Hepatocyte (in vitro differentiated cells): ENCODE measurements around the gene GRIA1. TPM values are rescaled to one million over a fixed set of nuclear protein-coding genes. Genes with fewer than 3 reads are reported as not detected.

Source experiments
- DNase-seq: peaks from one replicate; pipeline ENCODE4 v3.0.0-alpha.2; 2016; ENCODE audit warnings: low spot score
- H2AFZ ChIP-seq: fragments of 200-600 bp; sonication (generic); 2 replicates; pipeline ENCODE4 v1.6.0; 2016; ENCODE audit warnings: antibody characterized with exemption, mild to moderate bottlenecking
- H3K27ac ChIP-seq: fragments of 200-600 bp; sonication (generic); 2 replicates; pipeline ENCODE4 v1.5.1; 2016; ENCODE audit warnings: mild to moderate bottlenecking
- H3K27me3 ChIP-seq: fragments of 200-600 bp; sonication (generic); 2 replicates; pipeline ENCODE4 v1.6.1; 2016
- H3K36me3 ChIP-seq: fragments of 200-600 bp; sonication (generic); replicated peaks from 2 replicates; pipeline ENCODE4 v1.5.1; 2016; ENCODE audit warnings: low read depth; ENCODE audit not compliant: insufficient read depth
- H3K4me1 ChIP-seq: fragments of 200-600 bp; sonication (generic); 2 replicates; pipeline ENCODE4 v1.5.1; 2016; ENCODE audit warnings: mild to moderate bottlenecking, moderate library complexity; ENCODE audit not compliant: insufficient read depth
- H3K4me2 ChIP-seq: fragments of 200-600 bp; sonication (generic); 2 replicates; pipeline ENCODE4 v1.6.0; 2016
- H3K4me3 ChIP-seq: fragments of 200-600 bp; sonication (generic); 2 replicates; pipeline ENCODE4 v1.5.1; 2016; ENCODE audit warnings: mild to moderate bottlenecking
- H3K79me2 ChIP-seq: fragments of 200-600 bp; sonication (generic); 2 replicates; pipeline ENCODE4 v1.6.0; 2017; ENCODE audit warnings: mild to moderate bottlenecking
- H3K9me2 ChIP-seq: fragments of 200-600 bp; sonication (generic); replicated peaks from 2 replicates; pipeline ENCODE4 v1.6.0; 2017; ENCODE audit warnings: mild to moderate bottlenecking; ENCODE audit not compliant: insufficient read depth
- H3K9me3 ChIP-seq: fragments of 200-600 bp; sonication (generic); 2 replicates; pipeline ENCODE4 v1.5.1; 2016; ENCODE audit warnings: low read depth, mild to moderate bottlenecking
- H4K20me1 ChIP-seq: fragments of 200-600 bp; sonication (generic); 2 replicates; pipeline ENCODE4 v1.6.0; 2016; ENCODE audit warnings: mild to moderate bottlenecking; ENCODE audit not compliant: insufficient read depth, poor library complexity, severe bottlenecking
- CTCF ChIP-seq: fragments of 200-600 bp; sonication (generic); IDR thresholded peaks from 2 replicates; pipeline ENCODE4 v1.5.1; 2016; ENCODE audit warnings: antibody characterized with exemption, mild to moderate bottlenecking; ENCODE audit not compliant: poor library complexity
- EZH2 ChIP-seq: fragments of 200-600 bp; sonication (generic); IDR thresholded peaks from 2 replicates; pipeline ENCODE4 v1.6.1; 2016; ENCODE audit warnings: antibody characterized with exemption, mild to moderate bottlenecking, borderline replicate concordance
- EZH2phosphoT487 ChIP-seq: fragments of 200-600 bp; sonication (generic); IDR thresholded peaks from one replicate; pipeline ENCODE4 v1.6.1; 2018; ENCODE audit warnings: antibody characterized with exemption, mild to moderate bottlenecking, low read depth, moderate library complexity; ENCODE audit not compliant: unreplicated experiment, severe bottlenecking
- WGBS: methylation state at CpG from one replicate; pipeline ENCODE4 v1.1.6; 2016; ENCODE audit warnings: low lambda C conversion rate; ENCODE audit errors: missing lambda C conversion rate; 5-methylcytosine and 5-hydroxymethylcytosine counted together
- polyA plus RNA-seq: library from polyadenylated mRNA; unstranded; fragments of >200 nt; fragmentation: Nextera tagmentation; extraction: Ambion mirVana; gene quantifications from 2 replicates; pipeline ENCODE4 v1.2.1, GENCODE V29; 2016
- total RNA-seq: library from RNA; depleted of rRNA; stranded (reverse); fragments of >200 nt; gene quantifications from 2 replicates; pipeline ENCODE4 v1.2.3, GENCODE V29; 2014

The GRIA1 gene
- total and polyA plus RNA-seq, 2 experiments from 2014 or later, result 0.29 to 0.50 TPM

- H3K9me2 ChIP-seq, result no peaks in the 10 kb centered on the region
- WGBS, result 78% methylated on average over 4 of the region's 4 CpGs
- H3K9me3 ChIP-seq, result no peaks in the 10 kb centered on the region
- H3K79me2 ChIP-seq, result no peaks in the 10 kb centered on the region
- H3K4me3 ChIP-seq, result no peak overlapping the region
- no peak overlapping the region for H3K27ac ChIP-seq
- TF ChIP-seq EZH2phosphoT487, result no peak
- TF ChIP-seq EZH2, result no peak
- TF ChIP-seq CTCF, result no peak
- H3K27me3 ChIP-seq, result no peaks in the 10 kb centered on the region
- H3K36me3 ChIP-seq, result no peaks in the 10 kb centered on the region
- no peaks in the 10 kb centered on the region for H3K4me1 ChIP-seq
- no peaks in the 10 kb centered on the region for H4K20me1 ChIP-seq
- no peak overlapping the region for H3K4me2 ChIP-seq
- H2AFZ ChIP-seq, result no peak overlapping the region
- no peak for DNase-seq
These were observed 83.0 kb downstream of the GRIA1 start for GRCh38 chr5:153573326-153574033.

- no peak for DNase-seq
- no peaks in the 10 kb centered on the region for H3K9me2 ChIP-seq
- no peak overlapping the region for H3K27ac ChIP-seq
- H3K4me2 ChIP-seq, result no peak overlapping the region
- 43% methylated on average over 4 of the region's 4 CpGs for WGBS
- no peaks in the 10 kb centered on the region for H3K27me3 ChIP-seq
- H3K4me3 ChIP-seq, result no peak overlapping the region
- no peaks in the 10 kb centered on the region for H3K79me2 ChIP-seq
- H3K36me3 ChIP-seq, result no peaks in the 10 kb centered on the region
- TF ChIP-seq EZH2 (no peak), EZH2phosphoT487 (no peak), CTCF (no peak)
- H3K9me3 ChIP-seq, result no peaks in the 10 kb centered on the region
- H3K4me1 ChIP-seq, result no peaks in the 10 kb centered on the region
- H4K20me1 ChIP-seq, result no peaks in the 10 kb centered on the region
- no peak overlapping the region for H2AFZ ChIP-seq
These were observed 93.9 kb downstream of the GRIA1 start for GRCh38 chr5:153584126-153584959.

- TF ChIP-seq EZH2 (no peak), CTCF (no peak), EZH2phosphoT487 (no peak)
- Histone ChIP-seq H3K9me3 (no peaks in the 10 kb centered on the region), H3K4me1 (no peaks in the 10 kb centered on the region), H3K79me2 (no peaks in the 10 kb centered on the region), H3K4me2 (no peak overlapping the region), H3K27ac (no peak overlapping the region), H3K27me3 (no peaks in the 10 kb centered on the region), H2AFZ (no peak overlapping the region), H3K36me3 (no peaks in the 10 kb centered on the region), H3K9me2 (no peaks in the 10 kb centered on the region), H4K20me1 (no peaks in the 10 kb centered on the region), H3K4me3 (no peak overlapping the region)
- DNase-seq, result no peak
- 82% methylated on average over 3 of the region's 3 CpGs for WGBS
These were observed 94.5 kb downstream of the GRIA1 start for GRCh38 chr5:153584960-153585359.
